ENCODE results near the gene CASP2.

The CASP2 gene

DNA sequence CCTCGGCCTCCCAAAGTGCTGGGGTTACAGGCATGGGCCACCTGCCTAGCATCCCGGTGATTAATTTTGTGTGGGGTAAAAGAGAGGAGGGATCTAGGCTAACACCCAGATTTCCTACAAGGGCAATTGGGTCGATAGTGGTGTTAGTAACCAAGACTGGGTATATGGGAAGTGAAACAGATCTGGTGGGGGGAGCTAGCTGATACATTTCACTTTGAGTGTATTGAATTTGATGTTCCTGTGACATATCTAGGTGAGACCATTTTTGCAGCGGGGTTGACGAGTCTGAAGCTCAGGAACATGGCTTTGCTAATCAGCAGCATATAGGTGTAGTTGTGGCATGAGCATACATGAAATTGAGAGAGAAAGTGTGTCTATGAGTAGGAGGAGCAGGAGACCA lies 39.8 kb downstream of the CASP2 start:
- peaks cover 11% of the 10 kb centered on the region for H3K4me1 Mint-ChIP-seq
- no peaks in the 10 kb centered on the region for H3K9me3 Mint-ChIP-seq
- H3K27me3 Mint-ChIP-seq: no peaks in the 10 kb centered on the region
- no peaks in the 10 kb centered on the region for H3K36me3 Mint-ChIP-seq
- no peak overlapping the region for H3K27ac Mint-ChIP-seq
- H3K4me3 Mint-ChIP-seq: no peak overlapping the region

GRCh38 chr7:143329471-143330170 lies 41.5 kb downstream of the CASP2 start:
- no peaks in the 10 kb centered on the region for H3K27me3 Mint-ChIP-seq
- H3K36me3 Mint-ChIP-seq: no peaks in the 10 kb centered on the region
- H3K27ac Mint-ChIP-seq: no peak overlapping the region
- peaks cover 11% of the 10 kb centered on the region for H3K4me1 Mint-ChIP-seq
- H3K4me3 Mint-ChIP-seq: no peak overlapping the region
- H3K9me3 Mint-ChIP-seq: no peaks in the 10 kb centered on the region

- H3K4me3 Mint-ChIP-seq: no peak overlapping the region
- H3K4me1 Mint-ChIP-seq: no peaks in the 10 kb centered on the region
- peaks cover 4% of the 10 kb centered on the region for H3K27me3 Mint-ChIP-seq
- no peaks in the 10 kb centered on the region for H3K36me3 Mint-ChIP-seq
- peak overlapping the region; percentile 70 for H3K27ac Mint-ChIP-seq
- H3K9me3 Mint-ChIP-seq: no peaks in the 10 kb centered on the region
These were observed 43.1 kb downstream of the CASP2 start for GRCh38 chr7:143331179-143331801.

DNA sequence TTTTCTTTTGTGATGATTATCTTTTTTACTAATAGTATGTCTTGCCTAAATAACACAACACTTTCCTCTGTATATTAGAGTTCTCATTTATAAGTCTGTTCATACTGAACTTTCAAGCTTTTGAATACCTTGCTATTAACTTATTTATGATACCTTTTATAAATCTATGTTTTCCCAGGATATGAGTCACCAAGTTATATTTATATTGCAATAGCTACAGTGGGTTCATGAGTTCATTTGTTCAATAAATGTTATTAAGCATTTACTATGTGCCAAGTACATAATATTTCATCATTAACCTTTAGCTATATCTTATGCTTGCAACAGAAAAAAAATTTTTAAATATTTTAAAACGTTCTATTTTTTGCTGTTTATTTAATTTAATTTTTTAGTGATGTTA lies 46.1 kb downstream of the CASP2 start:
- Mint-ChIP-seq H3K27me3 (peaks cover 6% of the 10 kb centered on the region), H3K9me3 (no peaks in the 10 kb centered on the region), H3K4me3 (no peak overlapping the region), H3K36me3 (no peaks in the 10 kb centered on the region), H3K27ac (no peak overlapping the region), H3K4me1 (no peaks in the 10 kb centered on the region)

DNA sequence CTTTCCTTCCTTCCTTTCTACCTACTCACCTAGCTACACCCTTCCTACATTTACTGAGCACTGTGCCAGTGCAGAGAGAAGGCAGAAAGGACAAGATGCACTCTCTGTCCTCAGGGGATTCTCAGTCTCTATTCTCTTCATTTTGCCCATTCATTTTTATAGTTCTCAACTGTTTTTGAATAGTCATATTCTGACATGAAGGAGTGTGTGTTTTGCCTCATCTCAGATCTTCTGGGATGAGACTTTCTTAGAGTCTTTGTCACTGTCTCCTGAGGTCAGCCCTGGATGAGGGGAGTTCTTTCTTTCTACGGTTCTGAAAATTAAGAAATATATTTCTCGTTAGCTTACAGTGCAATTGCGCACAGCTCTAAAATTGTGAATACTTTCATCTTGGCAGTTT lies 49.1 kb downstream of the CASP2 start:
- Mint-ChIP-seq H3K27ac (no peak overlapping the region), H3K36me3 (no peaks in the 10 kb centered on the region), H3K9me3 (no peaks in the 10 kb centered on the region), H3K4me1 (no peaks in the 10 kb centered on the region), H3K27me3 (peaks cover 7% of the 10 kb centered on the region), H3K4me3 (no peak overlapping the region)

DNA sequence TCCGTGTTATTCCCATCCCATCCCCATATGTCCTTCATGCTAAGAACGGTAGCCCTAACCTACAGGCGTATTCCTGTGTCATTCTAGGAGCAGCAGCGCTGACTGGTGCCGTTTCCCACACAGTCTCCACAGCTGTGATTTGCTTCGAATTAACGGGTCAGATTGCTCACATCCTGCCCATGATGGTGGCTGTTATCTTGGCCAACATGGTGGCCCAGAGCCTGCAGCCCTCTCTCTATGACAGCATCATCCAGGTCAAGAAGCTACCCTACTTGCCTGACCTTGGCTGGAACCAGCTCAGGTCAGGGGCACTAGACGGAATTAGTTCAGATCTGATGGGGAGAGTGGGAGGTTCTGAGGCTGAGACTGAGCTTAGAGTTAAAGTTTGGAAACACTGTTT lies 53.7 kb downstream of the CASP2 start:
- Mint-ChIP-seq H3K27me3 (peaks cover 3% of the 10 kb centered on the region), H3K27ac (no peak overlapping the region), H3K9me3 (no peaks in the 10 kb centered on the region), H3K4me1 (peaks cover 9% of the 10 kb centered on the region), H3K36me3 (no peaks in the 10 kb centered on the region), H3K4me3 (no peak overlapping the region)

DNA sequence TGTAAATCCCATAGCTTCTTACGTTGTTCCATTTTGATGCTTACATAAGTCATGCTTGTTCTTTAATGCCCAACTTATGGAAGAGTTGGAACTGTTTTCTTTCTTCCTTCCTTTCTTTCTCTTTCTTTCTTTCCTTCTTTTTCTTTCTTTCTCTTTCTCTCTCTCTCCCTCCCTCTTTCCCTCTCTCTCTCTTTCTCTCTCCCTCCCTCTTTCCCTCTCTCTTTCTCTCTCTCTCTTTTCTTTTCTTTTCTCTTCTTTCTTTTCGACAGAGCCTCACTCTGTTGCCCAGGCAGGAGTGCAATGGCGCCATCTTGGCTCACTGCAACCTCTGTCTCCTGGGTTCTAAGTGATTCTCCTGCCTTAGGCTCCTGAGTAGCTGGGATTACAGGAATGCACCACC lies 55.4 kb downstream of the CASP2 start:
- peaks cover 1% of the 10 kb centered on the region for H3K27me3 Mint-ChIP-seq
- no peak overlapping the region for H3K27ac Mint-ChIP-seq
- no peak overlapping the region for H3K4me3 Mint-ChIP-seq
- peaks cover 9% of the 10 kb centered on the region for H3K4me1 Mint-ChIP-seq
- H3K36me3 Mint-ChIP-seq: no peaks in the 10 kb centered on the region
- no peaks in the 10 kb centered on the region for H3K9me3 Mint-ChIP-seq

DNA sequence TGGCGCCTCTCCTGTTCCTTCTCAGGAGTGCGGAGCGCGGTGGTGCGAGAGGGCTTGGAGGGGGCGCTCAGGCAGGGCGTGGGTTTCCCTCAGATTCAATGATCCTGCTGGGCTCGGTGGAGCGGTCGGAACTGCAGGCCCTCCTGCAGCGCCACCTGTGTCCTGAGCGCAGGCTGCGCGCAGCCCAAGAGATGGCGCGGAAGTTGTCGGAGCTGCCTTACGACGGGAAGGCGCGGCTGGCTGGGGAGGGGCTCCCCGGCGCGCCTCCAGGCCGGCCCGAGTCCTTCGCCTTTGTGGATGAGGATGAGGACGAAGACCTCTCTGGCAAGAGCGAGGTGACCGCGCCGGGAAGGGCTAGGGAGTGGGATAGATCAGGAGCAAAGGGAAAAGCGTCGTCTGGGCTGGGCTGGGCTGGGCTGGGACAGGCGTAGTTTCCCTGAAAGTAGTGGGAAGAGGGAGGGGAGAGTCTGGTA lies 57.3 kb downstream of the CASP2 start:
- Mint-ChIP-seq H3K9me3 (no peaks in the 10 kb centered on the region), H3K27ac (no peak overlapping the region), H3K4me3 (peak overlapping the region; percentile 83), H3K36me3 (no peaks in the 10 kb centered on the region), H3K4me1 (peaks cover 9% of the 10 kb centered on the region), H3K27me3 (no peaks in the 10 kb centered on the region)

GRCh38 chr7:143346018-143346417 lies 57.9 kb downstream of the CASP2 start:
- Mint-ChIP-seq H3K9me3 (no peaks in the 10 kb centered on the region), H3K27me3 (no peaks in the 10 kb centered on the region), H3K36me3 (no peaks in the 10 kb centered on the region), H3K4me1 (peaks cover 9% of the 10 kb centered on the region), H3K4me3 (no peak overlapping the region), H3K27ac (no peak overlapping the region)

- Mint-ChIP-seq H3K27me3 (no peaks in the 10 kb centered on the region), H3K9me3 (no peaks in the 10 kb centered on the region), H3K4me1 (peaks cover 9% of the 10 kb centered on the region), H3K36me3 (no peaks in the 10 kb centered on the region), H3K27ac (no peak overlapping the region), H3K4me3 (no peak overlapping the region)
These were observed 59.8 kb downstream of the CASP2 start for GRCh38 chr7:143347950-143348349.

- no peaks in the 10 kb centered on the region for H3K27me3 Mint-ChIP-seq
- peak overlapping the region; percentile 73 for H3K27ac Mint-ChIP-seq
- no peak overlapping the region for H3K4me3 Mint-ChIP-seq
- no peaks in the 10 kb centered on the region for H3K9me3 Mint-ChIP-seq
- H3K36me3 Mint-ChIP-seq: no peaks in the 10 kb centered on the region
- H3K4me1 Mint-ChIP-seq: no peaks in the 10 kb centered on the region
These were observed 62.9 kb downstream of the CASP2 start for GRCh38 chr7:143351060-143351459.

DNA sequence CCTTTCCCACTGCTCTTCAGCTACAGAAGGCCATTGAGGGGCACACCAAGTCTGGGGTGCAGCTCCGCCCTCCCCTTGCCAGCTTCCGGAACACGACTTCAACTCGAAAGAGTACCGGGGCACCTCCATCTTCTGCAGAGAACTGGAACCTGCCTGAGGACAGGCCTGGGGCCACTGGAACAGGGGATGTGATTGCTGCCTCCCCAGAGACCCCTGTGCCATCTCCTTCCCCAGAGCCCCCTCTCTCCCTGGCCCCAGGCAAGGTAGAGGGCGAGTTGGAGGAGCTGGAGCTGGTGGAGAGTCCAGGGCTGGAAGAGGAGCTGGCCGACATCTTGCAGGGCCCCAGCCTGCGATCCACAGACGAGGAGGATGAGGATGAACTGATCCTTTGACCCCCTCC lies 63.4 kb downstream of the CASP2 start:
- Mint-ChIP-seq H3K36me3 (no peaks in the 10 kb centered on the region), H3K4me3 (no peak overlapping the region), H3K9me3 (no peaks in the 10 kb centered on the region), H3K27ac (peak overlapping the region; percentile 73), H3K4me1 (no peaks in the 10 kb centered on the region), H3K27me3 (no peaks in the 10 kb centered on the region)

DNA sequence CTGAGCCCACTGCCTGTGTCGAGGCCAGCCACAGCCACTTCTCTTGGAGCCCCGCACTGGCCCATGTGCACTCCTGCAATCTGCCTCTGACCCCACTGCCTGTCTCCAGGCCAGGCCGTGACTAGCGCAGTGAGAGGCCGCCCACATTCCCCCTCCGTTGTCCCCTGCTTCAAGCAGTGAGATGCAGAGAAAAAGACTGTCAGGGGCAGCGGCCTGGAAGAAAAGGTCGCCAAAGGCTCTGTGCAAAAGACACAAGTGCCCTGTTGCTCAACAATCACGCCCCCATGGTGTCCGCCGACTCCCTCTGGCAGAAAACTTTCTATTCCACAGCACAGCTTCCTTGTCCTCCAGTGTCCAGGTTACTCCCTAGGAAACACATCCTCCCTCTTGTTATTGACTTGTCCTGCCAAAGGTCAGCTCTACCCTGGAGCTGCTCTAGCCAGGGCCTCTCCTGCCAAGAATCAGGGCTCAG lies 64.4 kb downstream of the CASP2 start:
- H3K9me3 Mint-ChIP-seq: no peaks in the 10 kb centered on the region

GRCh38 chr7:143354376-143354775 lies 66.2 kb downstream of the CASP2 start:
- Mint-ChIP-seq H3K9me3 (no peaks in the 10 kb centered on the region), H3K4me3 (no peak overlapping the region), H3K4me1 (no peaks in the 10 kb centered on the region), H3K36me3 (no peaks in the 10 kb centered on the region), H3K27me3 (no peaks in the 10 kb centered on the region), H3K27ac (no peak overlapping the region)

More for the DNA sequence above, 64.4 kb downstream of the CASP2 start:
- no peak overlapping the region for H3K4me3 Mint-ChIP-seq
- H3K27me3 Mint-ChIP-seq: no peaks in the 10 kb centered on the region
- H3K36me3 Mint-ChIP-seq: no peaks in the 10 kb centered on the region
- H3K4me1 Mint-ChIP-seq: no peaks in the 10 kb centered on the region
- peak overlapping the region; percentile 3 for H3K27ac Mint-ChIP-seq

GRCh38 chr7:143354965-143355364 lies 66.8 kb downstream of the CASP2 start:
- no peak overlapping the region for H3K27ac Mint-ChIP-seq
- H3K4me1 Mint-ChIP-seq: no peaks in the 10 kb centered on the region
- no peaks in the 10 kb centered on the region for H3K9me3 Mint-ChIP-seq
- H3K27me3 Mint-ChIP-seq: no peaks in the 10 kb centered on the region
- H3K36me3 Mint-ChIP-seq: no peaks in the 10 kb centered on the region
- H3K4me3 Mint-ChIP-seq: no peak overlapping the region

- no peak overlapping the region for H3K27ac Mint-ChIP-seq
- H3K4me1 Mint-ChIP-seq: peaks cover 4% of the 10 kb centered on the region
- H3K4me3 Mint-ChIP-seq: no peak overlapping the region
- H3K27me3 Mint-ChIP-seq: no peaks in the 10 kb centered on the region
- H3K9me3 Mint-ChIP-seq: no peaks in the 10 kb centered on the region
- no peaks in the 10 kb centered on the region for H3K36me3 Mint-ChIP-seq
These were observed 67.6 kb downstream of the CASP2 start for GRCh38 chr7:143355450-143356385.
